Activated CD8-positive, alpha-beta memory T cell treated with anti-CD3 and anti-CD28 coated beads for 36 hours (primary cell): ENCODE data around the gene LPCAT2. TPM values are rescaled to one million over a fixed set of nuclear protein-coding genes. Genes with fewer than 3 reads are reported as not detected.

Experiments
- CTCF ChIA-PET: fragments of 350-600 bp; sonication (Branson Sonifier 250); formaldehyde crosslinking; loops from one replicate; lab custom pipeline; 2021; ENCODE audit warnings: antibody characterized with exemption; lab: Charles Lee
- POLR2A ChIA-PET: fragments of 350-600 bp; sonication (Branson Sonifier 250); formaldehyde crosslinking; loops from one replicate; lab custom pipeline; 2021; ENCODE audit warnings: antibody characterized with exemption; lab: Charles Lee
- total RNA-seq, 2 experiments: library from RNA; stranded (reverse); gene quantifications; one replicate each; pipeline ENCODE4 v1.2.3, GENCODE V29; 2021

LPCAT2 gene
- total RNA-seq, 2 experiments from 2014 or later = 0.10 to 0.19 TPM

GRCh38 chr16:55625843-55626242 is 117.0 kb downstream of the LPCAT2 start:
- ChIA-PET POLR2A (no interaction called here), CTCF (no interaction called here)

DNA sequence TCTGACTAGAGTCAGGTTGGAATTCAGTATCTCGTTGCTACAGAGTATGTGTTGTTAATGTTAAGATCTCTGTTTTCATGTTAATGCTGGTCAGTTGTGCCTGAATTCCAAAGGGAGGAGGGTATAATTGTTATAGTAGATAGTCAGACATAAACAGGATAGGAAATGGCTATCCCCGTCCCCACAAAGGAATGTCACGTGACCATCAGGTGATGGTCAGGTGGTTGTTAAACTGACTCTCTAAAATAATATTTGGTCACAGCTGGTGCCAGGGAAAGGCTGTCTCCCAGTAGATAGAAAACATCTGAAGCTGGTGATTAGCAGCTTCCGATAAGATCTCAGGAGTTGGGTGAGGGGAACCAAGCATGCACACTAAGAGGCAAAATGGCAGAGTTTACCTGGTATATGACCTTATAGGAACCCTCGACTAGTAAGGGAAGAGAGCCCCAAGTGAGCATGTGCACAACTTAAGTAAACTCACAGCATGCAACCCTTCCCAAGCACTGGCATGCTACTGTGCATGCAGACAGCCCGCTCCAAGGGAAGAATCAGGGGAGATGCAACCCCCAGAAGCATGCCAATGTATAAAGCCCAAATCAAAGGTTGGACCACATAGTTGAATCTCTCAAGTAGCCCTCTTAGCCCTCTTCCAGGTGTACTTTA is 119.6 kb downstream of the LPCAT2 start:
- POLR2A ChIA-PET = no interaction called here
- CTCF ChIA-PET = no interaction called here

GRCh38 chr16:55630774-55631173 is 121.9 kb downstream of the LPCAT2 start:
- POLR2A ChIA-PET = no interaction called here

GRCh38 chr16:55632259-55632658 is 123.4 kb downstream of the LPCAT2 start:
- ChIA-PET CTCF (no interaction called here), POLR2A (no interaction called here)

More at GRCh38 chr16:55630774-55631173, 121.9 kb downstream of the LPCAT2 start:
- CTCF ChIA-PET = no interaction called here

DNA sequence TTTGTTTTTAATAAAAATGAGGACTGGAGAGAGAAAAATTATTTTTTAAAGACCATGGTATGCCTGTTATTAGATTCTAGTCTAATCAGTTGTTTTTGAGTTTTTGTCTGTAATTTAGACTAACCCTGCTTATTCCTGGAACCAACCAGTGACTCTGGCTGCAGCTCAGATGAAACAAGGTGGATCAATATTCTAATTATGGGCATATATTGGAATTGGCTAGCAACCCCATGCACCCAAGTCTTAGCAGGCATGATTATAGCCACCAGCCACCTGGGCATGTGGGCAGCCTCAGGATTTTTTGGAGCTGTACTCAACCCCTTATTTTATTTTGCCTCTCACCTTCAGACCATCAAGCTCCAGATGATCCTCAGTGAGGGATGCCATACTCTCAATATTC is 125.3 kb downstream of the LPCAT2 start:
- POLR2A ChIA-PET = no interaction called here
- CTCF ChIA-PET = no interaction called here

Other genes starting within 250 kb of the LPCAT2 start
- gene IRX6, start 184.9 kb upstream of the LPCAT2 start, total RNA-seq = not detected
- gene MMP2, start 29.9 kb upstream of the LPCAT2 start, total RNA-seq = not detected
- not detected for gene CAPNS2, start 57.6 kb downstream of the LPCAT2 start, total RNA-seq
- gene SLC6A2, start 146.9 kb downstream of the LPCAT2 start, total RNA-seq = not detected